Measurements from ENCODE around the gene TAF7. TPM values are rescaled to one million over a fixed set of nuclear protein-coding genes. Genes with fewer than 3 reads are reported as not detected.
"Not testable (repeated sequence)": the region's sequence is repeated elsewhere in the genome, so short reads cannot be mapped to it uniquely, and the experiment has no call there.

The TAF7 gene, protein sequence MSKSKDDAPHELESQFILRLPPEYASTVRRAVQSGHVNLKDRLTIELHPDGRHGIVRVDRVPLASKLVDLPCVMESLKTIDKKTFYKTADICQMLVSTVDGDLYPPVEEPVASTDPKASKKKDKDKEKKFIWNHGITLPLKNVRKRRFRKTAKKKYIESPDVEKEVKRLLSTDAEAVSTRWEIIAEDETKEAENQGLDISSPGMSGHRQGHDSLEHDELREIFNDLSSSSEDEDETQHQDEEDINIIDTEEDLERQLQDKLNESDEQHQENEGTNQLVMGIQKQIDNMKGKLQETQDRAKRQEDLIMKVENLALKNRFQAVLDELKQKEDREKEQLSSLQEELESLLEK
- 101 TPM for total RNA-seq
- long read RNA-seq, transcript TAF7-201 (1 exons, 2,334 nt): major isoform, 430 of 430 reads
- long read RNA-seq, partial matches to known transcripts: 0 of 430 reads
- long read RNA-seq, other reads (novel, unspliced or antisense): 0 of 430 reads

DNA sequence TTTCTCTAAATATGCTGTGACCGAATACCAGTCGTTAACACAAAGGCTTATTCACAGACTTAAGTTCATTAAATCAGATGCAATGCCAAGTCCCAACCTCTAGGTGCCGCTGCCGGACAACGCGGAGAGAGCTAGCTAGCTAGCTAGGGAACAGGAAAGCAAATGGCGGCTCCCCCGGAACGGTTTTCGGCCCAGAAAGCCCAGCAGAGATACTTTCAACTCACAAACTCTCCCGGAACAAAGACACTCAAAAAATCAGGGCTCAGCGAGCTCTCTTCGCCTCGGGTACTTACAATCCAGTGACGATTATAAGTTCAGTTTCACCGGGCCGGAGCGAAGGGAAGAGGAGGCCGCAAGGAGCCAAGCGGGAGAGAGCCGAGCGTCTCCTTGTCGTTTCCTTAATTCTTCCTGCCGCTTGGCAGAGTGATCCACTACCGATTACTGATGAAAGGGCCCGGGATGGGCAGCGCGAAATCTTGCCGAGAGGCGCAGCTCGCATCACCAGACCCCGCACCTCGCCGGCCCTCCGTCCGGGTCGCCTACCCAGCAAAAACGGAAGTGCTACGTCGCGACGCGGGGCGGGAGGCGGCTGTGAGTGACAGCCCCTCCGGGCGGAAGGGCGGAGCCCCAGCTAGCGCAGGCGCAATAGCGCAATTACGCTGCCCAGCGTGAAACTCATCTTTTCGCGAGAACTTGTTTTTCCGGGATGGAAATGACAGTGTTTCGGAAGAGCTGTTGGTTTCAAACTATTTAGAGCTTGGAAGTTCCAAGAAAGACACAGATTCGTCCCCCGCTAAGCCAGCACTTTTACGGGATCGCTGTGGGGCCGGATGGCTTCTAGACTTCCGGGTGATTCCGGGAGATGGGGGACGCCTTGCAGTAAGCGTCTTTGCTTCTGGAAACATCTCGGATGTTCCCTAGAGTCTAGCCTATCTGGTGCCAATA lies at the start of gene TAF7:
Gene TAF7, minus strand, starts transcription at position 560 of the 945 bp plus-strand sequence. CDS start 740 bp downstream, outside the sequence.
- peak; percentile 94 for DNase-seq
- peak; percentile 100 for ATAC-seq (ENCODE audit: poor library complexity)
- intact Hi-C loops (cut with DNase I): loop anchor here (5.0 kb wide), 1 partner anchor 242 kb away; no protein-coding TSS in a partner anchor

DNA sequence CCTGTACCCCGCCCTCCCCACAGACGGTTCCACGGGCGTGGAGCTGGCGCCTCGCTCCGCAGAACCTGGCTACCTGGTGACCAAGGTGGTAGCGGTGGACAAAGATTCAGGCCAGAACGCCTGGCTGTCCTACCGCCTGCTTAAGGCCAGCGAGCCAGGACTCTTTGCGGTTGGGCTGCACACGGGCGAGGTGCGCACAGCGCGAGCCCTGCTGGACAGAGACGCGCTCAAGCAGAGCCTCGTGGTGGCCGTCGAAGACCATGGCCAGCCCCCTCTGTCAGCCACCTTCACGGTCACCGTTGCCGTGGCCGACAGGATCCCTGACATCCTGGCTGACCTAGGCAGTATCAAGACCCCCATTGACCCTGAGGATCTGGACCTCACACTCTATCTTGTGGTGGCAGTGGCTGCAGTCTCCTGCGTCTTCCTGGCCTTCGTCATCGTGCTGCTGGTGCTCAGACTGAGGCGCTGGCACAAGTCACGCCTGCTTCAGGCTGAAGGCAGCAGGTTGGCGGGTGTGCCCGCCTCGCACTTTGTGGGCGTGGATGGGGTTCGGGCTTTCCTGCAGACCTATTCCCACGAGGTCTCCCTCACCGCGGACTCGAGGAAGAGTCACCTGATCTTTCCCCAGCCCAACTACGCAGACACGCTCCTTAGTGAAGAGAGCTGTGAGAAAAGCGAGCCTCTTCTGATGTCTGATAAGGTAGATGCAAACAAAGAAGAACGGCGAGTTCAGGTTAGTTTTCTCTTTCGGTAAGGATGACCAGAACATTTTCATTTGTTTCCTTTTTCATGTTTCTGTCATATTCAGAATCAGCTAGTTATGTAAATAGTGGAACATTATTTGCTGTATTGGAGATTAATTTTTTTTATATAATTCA lies 45.7 kb upstream of the TAF7 start:
- ATAC-seq (ENCODE audit: poor library complexity): no peak
- intact Hi-C loops (cut with DNase I): no loop called here
- no peak for DNase-seq

DNA sequence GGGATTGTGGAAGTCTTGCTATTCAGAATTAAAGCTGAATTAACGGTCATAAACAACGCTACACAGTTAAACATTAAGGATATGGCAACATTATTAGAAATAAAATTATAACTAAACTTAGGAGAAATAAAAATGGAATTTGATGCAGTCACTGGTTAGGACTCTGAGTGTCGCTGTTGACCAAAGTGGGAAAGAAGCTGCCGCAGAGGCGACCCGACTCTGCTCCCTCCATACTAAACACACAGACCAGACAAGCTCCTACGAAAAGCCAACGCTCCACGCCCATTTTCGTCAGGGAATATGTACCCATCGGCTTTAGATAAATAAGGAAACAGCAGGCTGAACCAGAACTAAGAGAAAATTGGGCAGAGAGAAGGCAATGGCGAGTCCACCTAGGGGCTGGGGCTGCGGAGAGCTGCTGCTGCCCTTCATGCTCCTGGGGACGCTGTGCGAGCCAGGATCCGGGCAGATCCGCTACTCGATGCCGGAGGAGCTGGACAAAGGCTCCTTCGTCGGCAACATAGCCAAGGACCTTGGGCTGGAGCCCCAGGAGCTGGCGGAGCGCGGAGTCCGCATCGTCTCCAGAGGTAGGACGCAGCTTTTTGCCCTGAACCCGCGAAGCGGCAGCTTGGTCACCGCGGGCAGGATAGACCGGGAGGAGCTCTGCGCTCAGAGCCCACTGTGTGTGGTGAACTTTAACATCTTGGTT lies 43.5 kb upstream of the TAF7 start, which contains the start of gene PCDHGA5:
Gene PCDHGA5, plus strand, starts transcription at position 211 of the 709 bp plus-strand sequence. Its CDS starts 169 bp downstream, at position 380.
- peak; percentile 64 for ATAC-seq (ENCODE audit: poor library complexity)
- DNase-seq: no peak

DNA sequence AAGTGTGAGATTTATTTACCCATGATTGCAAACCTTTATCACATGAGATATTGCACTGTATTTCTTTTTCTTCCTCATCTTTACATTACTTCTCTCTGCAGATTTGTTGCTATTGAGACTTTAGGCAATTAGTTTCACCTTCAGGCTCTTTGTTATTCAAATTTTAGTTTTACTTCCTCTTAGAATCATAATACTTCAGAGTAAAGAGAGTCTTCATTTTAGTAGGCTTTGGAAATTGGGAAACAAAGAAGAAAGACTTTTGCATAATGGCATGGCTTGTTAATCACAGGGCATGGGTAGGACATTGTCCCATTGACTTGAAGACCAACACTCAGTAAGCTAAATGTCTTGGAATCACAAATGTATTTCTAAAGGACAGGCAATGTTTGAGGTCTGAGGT lies 42.1 kb upstream of the TAF7 start:
- intact Hi-C loops (cut with DNase I): no loop called here
- DNase-seq (no peak), ATAC-seq (ENCODE audit: poor library complexity) (no peak)

More for the DNA sequence above, 43.5 kb upstream of the TAF7 start, which contains the start of gene PCDHGA5:
- intact Hi-C loops (cut with DNase I): no loop called here

DNA sequence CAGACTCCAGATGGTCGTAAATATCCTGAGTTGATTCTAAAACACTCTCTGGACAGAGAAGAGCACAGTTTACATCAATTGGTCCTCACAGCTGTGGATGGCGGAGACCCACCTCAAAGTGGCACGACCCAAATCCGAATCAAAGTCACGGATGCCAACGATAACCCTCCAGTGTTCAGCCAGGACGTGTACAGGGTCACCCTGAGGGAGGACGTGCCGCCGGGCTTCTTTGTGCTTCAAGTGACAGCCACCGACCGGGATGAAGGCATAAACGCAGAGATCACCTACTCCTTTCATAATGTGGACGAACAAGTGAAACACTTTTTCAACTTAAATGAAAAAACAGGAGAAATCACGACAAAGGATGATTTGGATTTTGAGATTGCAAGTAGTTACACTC lies 40.1 kb upstream of the TAF7 start:
- DNase-seq: no peak
- ATAC-seq (ENCODE audit: poor library complexity): peak; percentile 21
- intact Hi-C loops (cut with DNase I): no loop called here

DNA sequence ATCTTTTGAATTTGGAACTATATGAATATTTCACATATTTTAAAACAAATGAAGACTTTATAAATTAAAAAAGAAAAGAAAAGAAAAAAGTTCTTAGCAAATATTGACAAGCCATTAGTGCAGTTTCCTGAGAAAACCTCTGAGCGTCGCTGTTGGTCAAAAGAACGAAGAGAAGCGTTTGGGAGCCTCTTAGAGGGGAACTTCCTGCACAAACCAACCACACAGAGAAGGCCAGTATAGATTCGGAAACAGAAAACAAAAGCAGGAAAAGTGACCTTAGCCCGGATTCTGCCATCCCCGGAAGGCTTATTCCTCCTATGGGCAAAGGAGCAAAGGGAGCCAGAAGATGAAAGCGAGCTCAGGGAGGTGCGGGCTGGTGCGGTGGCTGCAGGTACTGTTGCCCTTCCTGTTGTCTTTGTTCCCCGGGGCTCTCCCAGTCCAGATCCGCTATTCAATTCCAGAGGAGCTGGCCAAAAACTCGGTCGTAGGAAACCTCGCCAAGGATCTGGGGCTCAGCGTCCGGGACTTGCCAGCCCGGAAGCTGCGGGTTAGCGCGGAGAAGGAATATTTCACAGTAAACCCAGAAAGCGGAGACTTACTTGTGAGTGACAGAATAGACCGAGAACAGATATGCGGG lies 39.3 kb upstream of the TAF7 start, which contains the start of gene PCDHGB2:
Gene PCDHGB2, plus strand, starts transcription at position 205 of the 637 bp plus-strand sequence. Its CDS starts 142 bp downstream, at position 347.
- intact Hi-C loops (cut with DNase I): no loop called here
- ATAC-seq (ENCODE audit: poor library complexity) (peak; percentile 57), DNase-seq (no peak)

DNA sequence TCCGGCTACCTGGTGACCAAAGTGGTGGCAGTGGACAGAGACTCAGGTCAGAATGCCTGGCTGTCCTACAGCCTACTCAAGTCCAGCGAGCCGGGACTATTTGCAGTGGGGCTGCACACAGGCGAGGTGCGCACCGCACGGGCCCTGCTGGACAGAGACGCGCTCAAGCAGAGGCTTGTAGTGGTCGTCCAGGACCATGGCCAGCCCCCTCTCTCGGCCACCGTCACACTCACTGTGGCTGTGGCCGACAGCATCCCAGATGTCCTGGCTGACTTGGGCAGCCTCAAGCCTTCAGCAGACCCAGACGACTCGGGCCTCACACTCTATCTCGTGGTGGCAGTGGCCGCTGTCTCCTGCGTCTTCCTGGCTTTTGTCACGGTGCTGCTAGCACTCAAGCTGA lies 36.4 kb upstream of the TAF7 start:
- DNase-seq (no peak), ATAC-seq (ENCODE audit: poor library complexity) (peak; percentile 7)
- intact Hi-C loops (cut with DNase I): no loop called here

DNA sequence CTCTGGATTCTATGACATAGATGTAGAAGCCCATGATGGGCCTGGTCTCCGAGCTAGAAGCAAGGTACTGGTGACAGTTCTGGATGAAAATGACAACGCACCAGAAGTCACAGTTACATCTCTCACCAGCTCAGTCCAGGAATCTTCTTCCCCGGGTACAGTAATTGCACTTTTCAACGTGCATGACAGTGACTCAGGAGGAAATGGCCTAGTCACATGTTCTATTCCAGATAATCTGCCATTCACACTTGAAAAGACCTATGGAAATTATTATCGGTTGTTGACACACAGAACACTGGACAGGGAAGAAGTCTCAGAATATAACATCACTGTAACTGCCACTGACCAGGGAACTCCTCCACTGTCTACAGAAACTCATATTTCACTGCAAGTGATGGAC lies 35.5 kb upstream of the TAF7 start:
- DNase-seq (no peak), ATAC-seq (ENCODE audit: poor library complexity) (no peak)
- intact Hi-C loops (cut with DNase I): no loop called here

DNA sequence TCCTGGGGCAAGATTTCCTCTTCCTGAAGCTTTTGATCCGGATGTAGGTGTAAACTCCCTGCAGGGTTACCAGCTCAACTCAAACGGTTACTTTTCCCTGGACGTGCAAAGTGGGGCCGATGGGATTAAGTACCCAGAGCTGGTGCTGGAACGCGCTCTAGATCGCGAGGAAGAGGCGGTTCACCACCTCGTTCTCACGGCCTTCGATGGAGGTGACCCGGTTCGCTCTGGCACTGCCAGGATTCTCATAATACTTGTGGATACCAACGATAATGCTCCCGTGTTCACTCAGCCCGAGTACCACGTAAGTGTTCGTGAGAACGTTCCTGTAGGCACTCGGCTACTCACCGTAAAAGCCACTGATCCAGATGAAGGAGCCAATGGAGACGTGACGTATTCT lies 35.1 kb upstream of the TAF7 start:
- DNase-seq (no peak), ATAC-seq (ENCODE audit: poor library complexity) (no peak)
- intact Hi-C loops (cut with DNase I): no loop called here

DNA sequence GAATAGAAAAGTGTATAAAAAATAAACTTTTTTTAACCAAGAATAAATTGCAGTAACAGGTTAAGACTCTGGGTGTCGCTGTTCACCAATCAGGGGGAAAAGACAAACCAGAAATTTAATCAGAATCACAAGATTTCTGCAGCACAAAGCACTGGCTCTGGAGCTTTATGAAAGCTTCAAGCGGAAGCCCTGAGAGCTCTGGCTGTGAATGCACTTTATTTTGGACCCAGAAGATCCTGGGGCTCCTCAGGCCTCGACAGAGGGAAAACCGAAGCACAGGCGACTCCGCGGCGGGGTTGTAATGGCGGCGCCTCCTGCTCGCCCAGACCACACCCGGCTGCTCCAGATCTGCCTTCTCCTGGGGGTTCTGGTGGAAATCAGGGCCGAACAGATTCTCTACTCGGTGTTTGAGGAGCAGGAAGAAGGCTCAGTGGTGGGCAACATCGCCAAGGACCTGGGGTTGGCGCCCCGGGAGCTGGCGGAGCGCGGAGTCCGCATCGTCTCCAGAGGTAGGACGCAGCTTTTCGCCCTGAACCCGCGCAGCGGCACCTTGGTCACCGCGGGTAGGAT lies 34.4 kb upstream of the TAF7 start, which contains the start of gene PCDHGA4:
Gene PCDHGA4, plus strand, starts transcription at position 122 of the 570 bp plus-strand sequence. Its CDS starts 87 bp downstream, at position 209.
- no peak for DNase-seq
- no peak for ATAC-seq (ENCODE audit: poor library complexity)
- intact Hi-C loops (cut with DNase I): no loop called here

DNA sequence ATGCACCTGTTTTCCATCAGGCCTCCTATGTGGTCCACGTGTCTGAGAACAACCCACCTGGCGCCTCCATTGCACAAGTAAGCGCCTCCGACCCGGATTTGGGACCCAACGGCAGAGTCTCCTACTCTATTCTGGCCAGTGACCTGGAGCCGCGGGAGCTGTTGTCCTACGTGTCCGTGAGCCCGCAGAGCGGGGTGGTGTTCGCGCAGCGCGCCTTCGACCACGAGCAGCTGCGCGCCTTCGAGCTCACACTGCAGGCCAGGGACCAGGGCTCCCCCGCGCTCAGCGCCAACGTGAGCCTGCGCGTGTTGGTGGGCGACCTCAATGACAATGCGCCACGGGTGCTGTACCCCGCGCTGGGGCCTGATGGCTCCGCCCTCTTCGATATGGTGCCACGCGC lies 31.0 kb upstream of the TAF7 start:
- intact Hi-C loops (cut with DNase I): no loop called here
- no peak for DNase-seq
- ATAC-seq (ENCODE audit: poor library complexity): no peak

DNA sequence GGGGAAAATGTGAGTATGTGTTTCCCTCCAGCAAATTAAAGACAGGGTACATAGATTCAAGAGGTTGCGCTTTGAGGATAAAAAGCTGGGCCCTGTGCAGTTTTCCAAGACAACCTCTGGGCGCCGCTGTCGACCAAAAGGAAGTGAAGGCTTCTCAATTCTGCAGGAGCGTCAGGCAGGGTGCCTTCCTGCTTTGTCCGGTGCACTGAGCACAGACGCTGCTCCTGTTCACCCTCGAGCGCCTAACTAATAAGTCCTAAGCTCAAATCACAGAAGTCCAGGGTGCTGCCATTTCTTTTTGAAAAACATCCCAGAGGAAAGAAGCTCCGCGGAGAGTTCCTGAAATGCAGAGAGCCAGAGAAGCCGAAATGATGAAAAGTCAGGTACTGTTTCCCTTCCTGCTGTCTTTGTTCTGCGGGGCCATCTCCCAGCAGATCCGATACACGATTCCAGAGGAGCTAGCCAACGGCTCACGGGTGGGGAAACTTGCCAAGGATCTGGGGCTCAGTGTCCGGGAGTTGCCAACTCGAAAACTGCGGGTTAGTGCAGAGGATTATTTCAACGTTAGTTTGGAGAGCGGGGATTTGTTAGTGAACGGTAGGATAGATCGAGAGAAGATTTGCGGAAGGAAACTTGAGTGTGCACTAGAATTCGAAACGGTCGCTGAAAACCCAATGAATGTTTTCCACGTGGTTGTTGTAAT lies 29.5 kb upstream of the TAF7 start, which contains the start of gene PCDHGB1:
Gene PCDHGB1, plus strand, starts transcription at position 183 of the 703 bp plus-strand sequence. Its CDS starts 162 bp downstream, at position 345.
- ATAC-seq (ENCODE audit: poor library complexity) (peak; percentile 82), DNase-seq (peak; percentile 55)
- intact Hi-C loops (cut with DNase I): loop anchor here (5.0 kb wide), 1 partner anchor 62 kb away; the partner anchor contains the start of gene PCDHGA10

DNA sequence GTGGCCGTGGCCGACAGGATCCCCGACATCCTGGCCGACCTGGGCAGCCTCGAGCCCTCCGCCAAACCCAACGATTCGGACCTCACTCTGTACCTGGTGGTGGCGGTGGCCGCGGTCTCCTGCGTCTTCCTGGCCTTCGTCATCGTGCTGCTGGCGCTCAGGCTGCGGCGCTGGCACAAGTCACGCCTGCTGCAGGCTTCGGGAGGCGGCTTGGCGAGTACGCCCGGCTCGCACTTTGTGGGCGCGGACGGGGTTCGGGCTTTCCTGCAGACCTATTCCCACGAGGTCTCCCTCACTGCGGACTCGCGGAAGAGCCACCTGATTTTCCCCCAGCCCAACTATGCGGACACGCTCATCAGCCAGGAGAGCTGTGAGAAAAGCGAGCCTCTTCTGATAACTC lies 25.4 kb upstream of the TAF7 start:
- intact Hi-C loops (cut with DNase I): loop anchor here (5.0 kb wide), 1 partner anchor 66 kb away; the partner anchor contains the start of gene PCDHGA10
- DNase-seq; ATAC-seq (ENCODE audit: poor library complexity): not testable (repeated sequence)

DNA sequence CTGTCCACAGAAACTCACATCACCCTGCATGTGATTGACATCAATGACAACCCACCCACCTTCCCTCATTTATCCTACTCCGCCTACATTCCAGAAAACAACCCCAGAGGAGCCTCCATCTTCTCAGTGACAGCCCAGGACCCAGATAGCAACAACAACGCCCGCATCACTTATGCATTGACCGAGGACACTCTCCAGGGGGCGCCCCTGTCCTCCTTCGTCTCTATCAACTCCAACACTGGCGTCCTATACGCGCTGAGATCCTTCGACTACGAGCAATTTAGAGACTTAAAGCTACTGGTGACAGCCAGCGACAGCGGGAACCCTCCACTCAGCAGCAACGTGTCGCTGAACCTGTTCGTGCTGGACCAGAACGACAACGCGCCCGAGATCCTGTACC lies 24.7 kb upstream of the TAF7 start:
- intact Hi-C loops (cut with DNase I): loop anchor here (5.0 kb wide), 1 partner anchor 67 kb away; the partner anchor contains the start of gene PCDHGA10
- ATAC-seq (ENCODE audit: poor library complexity) (no peak), DNase-seq (no peak)

DNA sequence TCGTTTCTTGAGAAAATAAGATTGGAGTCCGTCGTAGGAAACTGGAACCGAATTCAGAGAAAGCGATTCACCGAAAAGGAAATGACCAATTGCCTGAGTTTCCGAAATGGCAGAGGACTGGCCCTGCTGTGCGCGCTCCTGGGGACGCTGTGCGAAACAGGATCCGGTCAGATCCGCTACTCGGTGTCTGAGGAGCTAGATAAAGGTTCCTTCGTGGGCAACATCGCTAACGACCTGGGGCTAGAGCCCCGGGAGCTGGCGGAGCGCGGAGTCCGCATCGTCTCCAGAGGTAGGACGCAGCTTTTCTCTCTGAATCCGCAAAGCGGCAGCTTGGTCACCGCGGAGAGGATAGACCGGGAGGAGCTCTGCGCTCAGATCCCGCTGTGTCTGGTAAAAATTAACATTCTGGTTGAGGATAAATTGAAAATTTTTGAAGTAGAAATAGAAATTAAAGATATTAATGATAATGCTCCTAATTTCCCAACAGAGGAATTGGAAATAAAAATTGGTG lies 23.4 kb upstream of the TAF7 start:
- ATAC-seq (ENCODE audit: poor library complexity): peak; percentile 21
- intact Hi-C loops (cut with DNase I): no loop called here
- no peak for DNase-seq

Measured in Right ventricle myocardium superior (tissue), 1 donor.